HG03108 (cell line): Measurements from ENCODE around the gene ABCC4.

Experiments used
- ATAC-seq: cut with Tn5 transposase; IDR thresholded peaks from one replicate; pipeline ENCODE4 v1.9.1; 2021; ENCODE audit warnings: moderate library complexity; ENCODE audit not compliant: unreplicated experiment

Gene ABCC4

GRCh38 chr13:95301183-95301967, at the start of gene ABCC4:
Gene ABCC4 (minus strand): TSS chr13:95301451. CDS start chr13:95301314, 137 bp downstream.
- ATAC-seq: peak; percentile 86

- no peak for ATAC-seq
Measured at GRCh38 chr13:95349267-95349666, 48.0 kb upstream of the ABCC4 start.

GRCh38 chr13:95343944-95344343, 42.7 kb upstream of the ABCC4 start:
- no peak for ATAC-seq

GRCh38 chr13:95341441-95341840, 40.2 kb upstream of the ABCC4 start:
- ATAC-seq: no peak

GRCh38 chr13:95338905-95339304, 37.7 kb upstream of the ABCC4 start:
- ATAC-seq: no peak

GRCh38 chr13:95337597-95337996, 36.3 kb upstream of the ABCC4 start:
- ATAC-seq: no peak

GRCh38 chr13:95335667-95336066, 34.4 kb upstream of the ABCC4 start:
- ATAC-seq: no peak

GRCh38 chr13:95328386-95328785, 27.1 kb upstream of the ABCC4 start:
- ATAC-seq: no peak

GRCh38 chr13:95327190-95327589, 25.9 kb upstream of the ABCC4 start:
- no peak for ATAC-seq

- no peak for ATAC-seq
Measured at GRCh38 chr13:95326695-95327094, 25.4 kb upstream of the ABCC4 start.

- no peak for ATAC-seq
Measured at GRCh38 chr13:95325485-95325884, 24.2 kb upstream of the ABCC4 start.

- no peak for ATAC-seq
Measured at GRCh38 chr13:95323930-95324662, 22.8 kb upstream of the ABCC4 start.

GRCh38 chr13:95319551-95320274, 18.5 kb upstream of the ABCC4 start:
- no peak for ATAC-seq

GRCh38 chr13:95317039-95317989, 16.1 kb upstream of the ABCC4 start:
- no peak for ATAC-seq

GRCh38 chr13:95315752-95316151, 14.5 kb upstream of the ABCC4 start:
- ATAC-seq: no peak

GRCh38 chr13:95307507-95307906, 6.3 kb upstream of the ABCC4 start:
- ATAC-seq: no peak

- no peak for ATAC-seq
Measured at GRCh38 chr13:95304453-95304852, 3.2 kb upstream of the ABCC4 start.

GRCh38 chr13:95301968-95302393, 730 bp upstream of the ABCC4 start:
- ATAC-seq: no peak

- ATAC-seq: peak; percentile 44
Measured at GRCh38 chr13:95300625-95301182, 547 bp downstream of the ABCC4 start.

- ATAC-seq: no peak
Measured at GRCh38 chr13:95298971-95299621, 2.2 kb downstream of the ABCC4 start.
